IMR-90 (cell line): ENCODE results near the gene ALK. TPM values are rescaled to one million over a fixed set of nuclear protein-coding genes. Genes with fewer than 3 reads are reported as not detected.

Experiments used
- ATAC-seq: fragments of 200-7000 bp; cut with Tn5 transposase; 2 replicates; pipeline ENCODE4 v1.9.1; 2020; ENCODE audit warnings: low read depth, mild to moderate bottlenecking, moderate library complexity
- BruUV-seq: library from RNA; stranded (reverse); fragments of 400-500 nt; replicated peaks from 2 replicates; lab custom pipeline; 2021; lab: Mats Ljungman, UMichigan
- CTCF ChIA-PET: fragments of 300-600 bp; formaldehyde crosslinking; extraction: SDS; loops from one replicate; lab custom pipeline; 2021; ENCODE audit warnings: antibody characterized with exemption; lab: Yijun Ruan, JAX
- POLR2A ChIA-PET: fragments of 300-600 bp; sonication (Branson Sonifier 250); formaldehyde crosslinking; loops from one replicate; lab custom pipeline; 2022; ENCODE audit warnings: antibody characterized with exemption; ENCODE audit not compliant: unreplicated experiment; lab: Charles Lee
- DNase-seq: peaks from one replicate; pipeline ENCODE4 v3.0.0; 2013
- H2AFZ ChIP-seq: replicated peaks from 2 replicates; pipeline ENCODE3; 2013; ENCODE audit warnings: low read length, mild to moderate bottlenecking; ENCODE audit not compliant: poor library complexity
- H2AK5ac ChIP-seq: 2 replicates; pipeline ENCODE4 v1.6.1; 2013; ENCODE audit warnings: low read depth, low read length, inconsistent platforms
- H2AK9ac ChIP-seq: replicated peaks from 2 replicates; pipeline ENCODE3; 2013; ENCODE audit warnings: mild to moderate bottlenecking, low read depth, low read length, moderate library complexity; ENCODE audit not compliant: poor library complexity
- H2BK120ac ChIP-seq: 2 replicates; pipeline ENCODE4 v1.6.1; 2013; ENCODE audit warnings: low read depth, low read length, inconsistent platforms
- H2BK15ac ChIP-seq: 3 replicates; pipeline ENCODE4 v1.6.1; 2013; ENCODE audit warnings: low read depth, low read length, inconsistent platforms
- H2BK20ac ChIP-seq: 2 replicates; pipeline ENCODE4 v1.6.1; 2013; ENCODE audit warnings: low read depth, mild to moderate bottlenecking, inconsistent platforms, low read length, moderate library complexity
- H2BK5ac ChIP-seq: 2 replicates; pipeline ENCODE4 v1.6.1; 2013; ENCODE audit warnings: mild to moderate bottlenecking, low read depth, low read length, inconsistent platforms; ENCODE audit not compliant: poor library complexity, severe bottlenecking
- H3K14ac ChIP-seq: replicated peaks from 2 replicates; pipeline ENCODE4 v1.6.1; 2013; ENCODE audit warnings: low read depth, low read length, inconsistent platforms
- H3K18ac ChIP-seq: 2 replicates; pipeline ENCODE4 v1.6.1; 2013; ENCODE audit warnings: low read depth, low read length, control low read depth
- H3K23ac ChIP-seq: 2 replicates; pipeline ENCODE4 v1.6.1; 2013; ENCODE audit warnings: low read depth, low read length, inconsistent platforms
- H3K27ac ChIP-seq: 2 replicates; pipeline ENCODE4 v1.5.1; 2013; ENCODE audit warnings: mild to moderate bottlenecking, control low read depth, low read length; ENCODE audit not compliant: insufficient read depth
- H3K27me3 ChIP-seq: 2 replicates; pipeline ENCODE4 v1.6.1; 2013; ENCODE audit warnings: low read length; ENCODE audit not compliant: control insufficient read depth, insufficient read depth
- H3K36me3 ChIP-seq: 2 replicates; pipeline ENCODE4 v1.6.1; 2013; ENCODE audit warnings: low read length, mixed read lengths; ENCODE audit not compliant: control insufficient read depth, insufficient read depth
- H3K4ac ChIP-seq: 2 replicates; pipeline ENCODE4 v1.6.1; 2013; ENCODE audit warnings: low read depth, low read length, inconsistent platforms
- H3K4me1 ChIP-seq: 2 replicates; pipeline ENCODE4 v1.6.1; 2013; ENCODE audit warnings: low read length, mixed read lengths; ENCODE audit not compliant: control insufficient read depth, insufficient read depth
- H3K4me2 ChIP-seq: 2 replicates; pipeline ENCODE4 v1.6.1; 2013; ENCODE audit warnings: low read depth, mild to moderate bottlenecking, control low read depth, low read length, moderate library complexity
- H3K4me3 ChIP-seq: 2 replicates; pipeline ENCODE4 v1.5.1; 2013; ENCODE audit warnings: low read depth, mild to moderate bottlenecking, control low read depth, low read length, moderate library complexity; ENCODE audit not compliant: insufficient read depth
- H3K56ac ChIP-seq: 2 replicates; pipeline ENCODE4 v1.6.1; 2013; ENCODE audit warnings: low read length, inconsistent platforms; ENCODE audit not compliant: insufficient read depth; ENCODE audit errors: extremely low read depth
- H3K79me1 ChIP-seq, 2 experiments: 2 replicates each; pipeline ENCODE4 v1.6.1; 2013; ENCODE audit warnings: low read length in 2 of 2, inconsistent platforms in 1 of 2, low read depth in 1 of 2
- H3K9ac ChIP-seq: 2 replicates; pipeline ENCODE4 v1.6.1; 2013; ENCODE audit warnings: low read depth, low read length, control low read depth
- H3K9me1 ChIP-seq: 2 replicates; pipeline ENCODE4 v1.6.1; 2013; ENCODE audit warnings: low read length, inconsistent platforms; ENCODE audit not compliant: insufficient read depth
- H3K9me3 ChIP-seq: 2 replicates; pipeline ENCODE4 v1.6.1; 2013; ENCODE audit warnings: low read length; ENCODE audit not compliant: control insufficient read depth, insufficient read depth
- H4K20me1 ChIP-seq: 2 replicates; pipeline ENCODE4 v1.6.1; 2013; ENCODE audit warnings: low read length, inconsistent platforms; ENCODE audit not compliant: insufficient read depth
- H4K5ac ChIP-seq: 2 replicates; pipeline ENCODE4 v1.6.1; 2013; ENCODE audit warnings: mild to moderate bottlenecking, low read depth, low read length, control low read depth
- H4K8ac ChIP-seq, 2 experiments: 2 replicates each; pipeline ENCODE4 v1.6.1; 2013; ENCODE audit warnings: low read depth in 2 of 2, low read length in 2 of 2, control low read depth in 1 of 2, inconsistent platforms in 1 of 2
- H4K91ac ChIP-seq: 2 replicates; pipeline ENCODE4 v1.6.1; 2013; ENCODE audit warnings: low read depth, low read length, inconsistent platforms; ENCODE audit not compliant: insufficient read depth
- BHLHE40 ChIP-seq: fragments of 150-350 bp; IDR thresholded peaks from 2 replicates; pipeline ENCODE4 v1.6.1; 2016; ENCODE audit warnings: mild to moderate bottlenecking, low read depth, low read length
- CHD1 ChIP-seq: IDR thresholded peaks from 2 replicates; pipeline ENCODE4 v1.6.1; 2012; ENCODE audit warnings: low read depth, low read length, improper control_type of control experiment
- MXI1 ChIP-seq: IDR thresholded peaks from 2 replicates; pipeline ENCODE4 v1.6.1; 2012; ENCODE audit warnings: low read depth, mild to moderate bottlenecking, low read length, moderate library complexity, borderline replicate concordance
- NFE2L2 ChIP-seq: fragments of 150-350 bp; IDR thresholded peaks from 2 replicates; pipeline ENCODE4 v1.6.1; 2016; ENCODE audit warnings: low read depth, mild to moderate bottlenecking, low read length
- RCOR1 ChIP-seq: IDR thresholded peaks from 2 replicates; pipeline ENCODE4 v1.6.1; 2012; ENCODE audit warnings: mild to moderate bottlenecking, low read length, improper control_type of control experiment; ENCODE audit not compliant: insufficient replicate concordance
- RFX5 ChIP-seq: IDR thresholded peaks from 2 replicates; pipeline ENCODE4 v1.8.0; 2012; ENCODE audit warnings: low read depth, mild to moderate bottlenecking, low read length, moderate library complexity
- SMC3 ChIP-seq: fragments of 150-350 bp; IDR thresholded peaks from 2 replicates; pipeline ENCODE4 v1.6.1; 2016; ENCODE audit warnings: low read depth, mild to moderate bottlenecking, antibody characterized with exemption, low read length, moderate library complexity
- whole genome bisulfite sequencing, 2 experiments: methylation state at CpG; one replicate each; pipeline versions ENCODE4 v1.1.5 to v1.1.7; 2013; ENCODE audit warnings: missing lambda C conversion rate in 2 of 2; ENCODE audit not compliant: insufficient read length in 1 of 2; ENCODE audit errors: extremely low coverage in 2 of 2; 5-methylcytosine and 5-hydroxymethylcytosine counted together
- dilution Hi-C: fragments of 300-500 bp; cut with HindIII; formaldehyde crosslinking; loops from one replicate; pipeline ENCODE4 v1.14.3; 2018; ENCODE audit warnings: low sequenced_read_pairs; ENCODE audit not compliant: unreplicated experiment
- in situ Hi-C: fragments of 300-500 bp; cut with MboI; formaldehyde crosslinking; loops from 3 replicates; pipeline ENCODE4 v1.14.3; 2019; ENCODE audit warnings: low sequenced_read_pairs, inconsistent platforms, mixed read lengths
- intact Hi-C: fragments of 100-400 bp; cut with micrococcal nuclease; formaldehyde crosslinking; loops from 2 replicates; pipeline ENCODE4 v1.10.0; 2022
- polyA plus RNA-seq, 3 experiments: library from polyadenylated mRNA; depleted of rRNA; stranded (reverse); fragments of >200 nt; gene quantifications; 2 replicates each; pipeline ENCODE4 v1.2.3, GENCODE V29; 2012; ENCODE audit warnings: low replicate concordance in 1 of 3
- total RNA-seq: library from RNA; depleted of rRNA; stranded (reverse); fragments of >200 nt; gene quantifications from 2 replicates; pipeline ENCODE4 v1.2.3, GENCODE V29; 2012

Gene ALK
- total and polyA plus RNA-seq, 2 of the 4 experiments (the other 2 are of a cell fraction) = not detected

- no peaks in the 10 kb centered on the region for H4K20me1 ChIP-seq
- no peak overlapping the region for H4K91ac ChIP-seq
- H2BK120ac ChIP-seq = no peak overlapping the region
- no peak overlapping the region for H3K27ac ChIP-seq
- no peaks in the 10 kb centered on the region for H3K9me3 ChIP-seq
- dilution Hi-C loops (no loop called here), in situ Hi-C loops (no loop called here), intact Hi-C loops (no loop called here)
- no peak overlapping the region for H2BK5ac ChIP-seq
- H3K36me3 ChIP-seq = no peaks in the 10 kb centered on the region
- no peak overlapping the region for H3K14ac ChIP-seq
- no peaks in the 10 kb centered on the region for H3K9me1 ChIP-seq
- ChIA-PET CTCF (no interaction called here), POLR2A (no interaction called here)
- peaks cover 4% of the 10 kb centered on the region for H3K27me3 ChIP-seq
- no peaks in the 10 kb centered on the region for H3K79me1 ChIP-seq
- H2AFZ ChIP-seq = no peak overlapping the region
- H3K4me3 ChIP-seq = no peak overlapping the region
- no peak overlapping the region for H2AK9ac ChIP-seq
- H2BK20ac ChIP-seq = no peak overlapping the region
- BruUV-seq = no TSS peak
- H3K56ac ChIP-seq = no peak overlapping the region
- no peak overlapping the region for H2BK15ac ChIP-seq
- no peak overlapping the region for H3K9ac ChIP-seq
- no peak overlapping the region for H4K5ac ChIP-seq
- H4K8ac ChIP-seq = no peak overlapping the region
- no peak overlapping the region for H3K18ac ChIP-seq
- TF ChIP-seq BHLHE40 (no peak), CHD1 (no peak), NFE2L2 (no peak), RFX5 (no peak), SMC3 (no peak), MXI1 (no peak), RCOR1 (no peak)
- H2AK5ac ChIP-seq = no peak overlapping the region
- no peak overlapping the region for H3K23ac ChIP-seq
- no CpG with 5 or more reads among the region's 6 CpGs for WGBS, 2 experiments
- H3K4me1 ChIP-seq = peaks cover 3% of the 10 kb centered on the region; the same call in 1 of the 2 replicates
- DNase-seq (no peak), ATAC-seq (no peak)
- no peak overlapping the region for H3K4ac ChIP-seq
- no peak overlapping the region for H3K4me2 ChIP-seq
Observed at GRCh38 chr2:29417630-29418029, 503.8 kb downstream of the ALK start.
